ENCODE measurements around the gene NFYC.

NFYC gene

DNA sequence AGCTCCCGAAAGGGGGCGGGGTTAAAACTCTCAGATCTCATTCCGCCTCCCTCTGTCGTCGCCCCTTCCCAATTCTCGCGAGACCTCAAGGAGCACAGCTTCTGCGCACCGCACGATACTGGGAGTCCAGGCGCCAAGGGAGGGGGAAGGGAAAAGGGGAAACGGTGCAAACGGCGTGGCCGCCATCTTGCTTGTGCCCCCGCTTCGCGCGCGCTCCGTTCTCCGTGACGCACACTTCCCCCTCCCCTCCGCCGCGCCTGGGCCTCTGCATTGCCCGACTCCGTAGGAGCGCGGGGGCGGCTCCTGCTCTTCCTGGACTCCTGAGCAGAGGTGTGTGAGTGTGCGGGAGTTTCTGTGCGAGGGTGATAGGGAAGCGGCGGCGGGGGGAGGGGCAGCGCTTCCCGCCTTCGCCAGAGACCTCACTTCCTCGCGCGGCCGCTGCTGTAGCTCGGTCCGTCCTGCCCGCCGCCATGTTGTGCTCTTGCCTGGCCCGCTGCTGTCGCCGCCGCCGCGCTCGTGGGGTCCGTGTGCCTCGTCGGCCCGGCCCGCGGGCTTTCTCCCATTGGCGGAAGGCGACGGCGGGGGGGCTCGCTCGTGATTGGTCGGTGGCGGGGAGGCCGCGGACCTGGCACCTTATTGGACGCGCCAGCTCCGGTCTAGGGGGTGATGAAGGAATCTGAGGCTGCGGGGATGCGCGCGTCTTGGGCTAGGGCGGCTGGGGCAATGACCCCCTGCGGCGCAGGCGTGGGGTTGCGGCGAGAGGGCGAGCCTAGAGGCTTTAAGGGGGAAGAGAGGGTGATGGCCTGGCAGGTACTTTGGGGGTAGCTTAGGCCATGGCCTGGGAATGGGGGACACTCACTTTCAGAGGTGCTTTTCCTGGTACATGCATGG is at the start of gene NFYC:
Gene NFYC, plus strand, starts transcription at position 167 of the 891 bp plus-strand sequence. CDS start 47,140 bp downstream, outside the sequence.
- peak within 1 kb of the TSS; percentile 91 for H3K4me3 ChIP-seq (ENCODE audit: low read depth, low read length)
- in situ Hi-C loops (cut with HindIII; ENCODE audit: low sequenced_read_pairs): no loop called here
- DNase-seq (ENCODE audit: low read depth, low spot score): peak; percentile 97
- TF ChIP-seq, protein P1, sequence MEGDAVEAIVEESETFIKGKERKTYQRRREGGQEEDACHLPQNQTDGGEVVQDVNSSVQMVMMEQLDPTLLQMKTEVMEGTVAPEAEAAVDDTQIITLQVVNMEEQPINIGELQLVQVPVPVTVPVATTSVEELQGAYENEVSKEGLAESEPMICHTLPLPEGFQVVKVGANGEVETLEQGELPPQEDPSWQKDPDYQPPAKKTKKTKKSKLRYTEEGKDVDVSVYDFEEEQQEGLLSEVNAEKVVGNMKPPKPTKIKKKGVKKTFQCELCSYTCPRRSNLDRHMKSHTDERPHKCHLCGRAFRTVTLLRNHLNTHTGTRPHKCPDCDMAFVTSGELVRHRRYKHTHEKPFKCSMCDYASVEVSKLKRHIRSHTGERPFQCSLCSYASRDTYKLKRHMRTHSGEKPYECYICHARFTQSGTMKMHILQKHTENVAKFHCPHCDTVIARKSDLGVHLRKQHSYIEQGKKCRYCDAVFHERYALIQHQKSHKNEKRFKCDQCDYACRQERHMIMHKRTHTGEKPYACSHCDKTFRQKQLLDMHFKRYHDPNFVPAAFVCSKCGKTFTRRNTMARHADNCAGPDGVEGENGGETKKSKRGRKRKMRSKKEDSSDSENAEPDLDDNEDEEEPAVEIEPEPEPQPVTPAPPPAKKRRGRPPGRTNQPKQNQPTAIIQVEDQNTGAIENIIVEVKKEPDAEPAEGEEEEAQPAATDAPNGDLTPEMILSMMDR (IDR thresholded peaks at IDR 0.05; ENCODE audit: low read depth, low read length): no peak

DNA sequence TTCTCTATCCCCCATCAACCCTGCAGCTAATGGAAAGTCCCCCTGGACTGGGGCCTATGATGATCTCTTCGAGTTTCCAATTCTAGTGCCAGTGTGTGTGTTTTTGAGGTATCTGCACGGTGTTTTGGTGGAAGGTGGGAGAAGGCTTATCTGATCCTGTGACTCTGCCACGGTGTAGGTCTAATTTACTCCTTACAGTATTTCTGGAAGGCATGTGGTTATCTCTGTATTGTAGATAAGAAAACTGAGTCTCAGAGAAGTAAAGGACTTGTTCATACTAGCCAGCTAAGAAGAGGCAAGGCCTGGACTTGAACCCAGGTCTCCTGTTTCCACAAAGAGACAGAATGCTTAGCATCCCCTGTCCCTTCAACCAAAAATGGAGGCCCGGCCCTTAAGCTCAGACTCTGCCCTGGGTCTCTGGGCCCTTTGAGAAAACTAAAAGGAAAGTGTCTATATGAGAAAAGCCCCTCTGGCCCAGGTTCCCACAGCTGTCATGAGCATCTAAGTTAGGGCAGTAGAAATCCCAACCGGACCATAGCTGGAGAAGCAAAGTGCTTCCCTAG is 46.3 kb upstream of the NFYC start:
- in situ Hi-C loops (cut with HindIII; ENCODE audit: low sequenced_read_pairs): no loop called here
- H3K4me3 ChIP-seq (ENCODE audit: low read depth, low read length): no peak overlapping the region
- no peak for DNase-seq (ENCODE audit: low read depth, low spot score)
- TF ChIP-seq, protein P1 (IDR thresholded peaks at IDR 0.05; ENCODE audit: low read depth, low read length): no peak

GRCh38 chr1:40646315-40646714 is 45.2 kb upstream of the NFYC start:
- H3K4me3 ChIP-seq (ENCODE audit: low read depth, low read length): no peak overlapping the region
- TF ChIP-seq, protein P1 (IDR thresholded peaks at IDR 0.05; ENCODE audit: low read depth, low read length): no peak
- in situ Hi-C loops (cut with HindIII; ENCODE audit: low sequenced_read_pairs): no loop called here
- DNase-seq (ENCODE audit: low read depth, low spot score): peak; percentile 20

- TF ChIP-seq, protein P1 (IDR thresholded peaks at IDR 0.05; ENCODE audit: low read depth, low read length): no peak
- no peak overlapping the region for H3K4me3 ChIP-seq (ENCODE audit: low read depth, low read length)
- in situ Hi-C loops (cut with HindIII; ENCODE audit: low sequenced_read_pairs): no loop called here
- DNase-seq (ENCODE audit: low read depth, low spot score): no peak
Observed at GRCh38 chr1:40648200-40648599, 43.3 kb upstream of the NFYC start.

DNA sequence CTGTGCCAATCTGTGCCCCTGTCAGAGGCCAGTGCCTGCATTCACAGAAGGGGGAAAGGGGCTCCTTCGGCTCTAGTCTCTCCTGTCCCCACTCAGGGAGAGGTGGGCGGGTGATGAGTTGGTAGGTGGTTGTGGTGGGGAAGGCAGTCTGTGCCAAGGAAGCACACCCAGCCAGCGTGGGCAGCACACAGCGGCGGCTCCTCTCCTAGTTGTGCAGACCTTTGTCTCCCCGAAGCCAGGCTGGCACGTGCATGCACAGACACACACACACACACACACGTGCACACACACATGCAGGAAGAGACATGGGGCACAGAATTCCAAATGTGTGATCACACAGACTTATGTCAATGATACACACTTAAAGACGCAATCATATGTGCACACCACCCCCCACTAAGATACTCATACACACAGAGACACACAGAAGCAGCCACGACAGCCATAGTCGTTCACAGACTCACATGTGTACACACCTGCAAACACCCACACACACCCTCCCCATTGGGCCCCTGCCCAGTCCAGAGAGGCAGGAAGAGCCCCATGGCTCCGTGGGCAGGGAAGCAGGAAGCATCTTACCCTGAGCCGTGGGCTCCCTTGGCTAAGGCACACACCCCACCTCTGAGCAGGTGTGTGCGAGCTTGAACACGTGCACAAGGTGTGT is 42.4 kb upstream of the NFYC start:
- in situ Hi-C loops (cut with HindIII; ENCODE audit: low sequenced_read_pairs): no loop called here
- no peak overlapping the region for H3K4me3 ChIP-seq (ENCODE audit: low read depth, low read length)
- TF ChIP-seq, protein P1 (IDR thresholded peaks at IDR 0.05; ENCODE audit: low read depth, low read length): no peak
- no peak for DNase-seq (ENCODE audit: low read depth, low spot score)

GRCh38 chr1:40649592-40649930 is 41.9 kb upstream of the NFYC start:
- no peak overlapping the region for H3K4me3 ChIP-seq (ENCODE audit: low read depth, low read length)
- no peak for DNase-seq (ENCODE audit: low read depth, low spot score)
- in situ Hi-C loops (cut with HindIII; ENCODE audit: low sequenced_read_pairs): no loop called here
- TF ChIP-seq, protein P1 (IDR thresholded peaks at IDR 0.05; ENCODE audit: low read depth, low read length): no peak

Data from astrocyte of the spinal cord (primary cell).